DMS53 (cell line): ENCODE results near the gene UNC13C.
"Not testable (repeated sequence)": the region's sequence is repeated elsewhere in the genome, so short reads cannot be mapped to it uniquely, and the experiment has no call there.

ENCODE experiments used
- DNase-seq: peaks from one replicate; lab custom pipeline; 2025; lab: John Stamatoyannopoulos, UW

UNC13C gene

GRCh38 chr15:53978253-53978906 is at the start of gene UNC13C:
TSS of gene UNC13C (plus strand) at chr15:53978441. CDS start at chr15:54012904, 34,463 bp downstream.
- DNase-seq = peak; percentile 75

- no peak for DNase-seq
Observed at GRCh38 chr15:53936137-53936536, 42.1 kb upstream of the UNC13C start.

- DNase-seq = not testable (repeated sequence)
Observed at GRCh38 chr15:53937632-53938031, 40.6 kb upstream of the UNC13C start.

GRCh38 chr15:53950572-53950971 is 27.7 kb upstream of the UNC13C start:
- no peak for DNase-seq

GRCh38 chr15:53955396-53955795 is 22.8 kb upstream of the UNC13C start:
- DNase-seq = no peak

DNA sequence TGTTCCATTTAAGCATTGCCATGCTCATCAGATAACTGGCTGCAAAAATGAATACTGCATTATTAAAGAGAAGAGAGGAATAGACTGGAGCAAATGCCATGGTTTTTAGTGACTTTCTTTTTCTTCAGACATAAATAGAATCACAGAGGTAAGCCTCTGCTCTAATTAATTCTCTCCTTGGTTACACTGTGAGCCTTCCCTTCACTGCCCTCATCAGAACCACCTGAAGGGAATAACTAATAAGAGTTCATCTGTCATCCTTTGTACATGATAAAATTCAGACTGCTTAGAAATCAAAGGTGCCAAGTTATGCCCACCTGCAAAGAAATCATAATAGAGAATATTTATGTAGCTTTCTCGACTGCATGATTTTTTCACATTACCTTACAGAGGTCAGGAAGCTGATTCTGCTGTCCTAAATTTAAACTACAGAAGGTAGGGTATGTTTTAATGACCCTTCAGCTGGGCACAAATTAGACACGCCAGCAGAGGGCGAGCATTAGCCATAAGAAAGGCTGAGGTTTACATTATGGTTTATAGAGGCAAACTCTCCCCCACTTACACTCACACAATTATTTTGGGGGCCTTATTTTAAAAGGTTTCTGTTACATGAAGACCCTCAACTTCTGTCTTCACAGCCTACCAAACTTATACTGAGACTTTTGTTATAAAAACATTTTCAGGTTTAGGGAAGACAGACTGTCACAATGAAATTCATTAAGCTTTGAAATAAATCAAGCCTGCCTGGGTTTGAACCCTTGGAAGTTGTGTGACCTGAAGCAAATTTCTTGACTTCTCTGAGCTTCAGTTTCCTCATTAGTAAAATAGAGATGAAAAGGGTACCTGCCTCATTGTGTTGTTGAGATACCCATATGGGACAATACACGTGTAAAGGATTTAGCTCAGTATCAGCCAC is 15.3 kb upstream of the UNC13C start:
- peak; percentile 66 for DNase-seq

DNA sequence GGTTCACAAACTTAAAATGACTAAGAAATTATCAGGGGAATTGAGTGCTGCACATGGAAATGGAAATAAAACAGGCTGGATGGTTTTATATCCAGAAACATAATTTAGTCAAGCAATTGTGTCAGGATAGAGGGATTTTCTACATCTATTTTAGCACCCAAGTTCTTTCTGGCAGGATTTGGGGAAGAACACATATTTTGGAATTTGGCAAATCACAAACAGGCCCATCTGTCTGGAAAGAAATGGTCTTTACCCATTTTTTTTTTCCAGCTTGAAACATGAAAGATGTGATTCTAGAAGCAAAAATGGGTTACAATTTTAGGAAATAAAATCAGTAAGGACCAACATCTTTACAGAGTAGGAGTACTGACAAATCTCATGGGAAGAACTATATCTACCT is 14.4 kb upstream of the UNC13C start:
- no peak for DNase-seq

- DNase-seq = no peak
Observed at GRCh38 chr15:53974121-53974520, 4.1 kb upstream of the UNC13C start.

- peak; percentile 3 for DNase-seq
Observed at GRCh38 chr15:53974813-53975212, 3.4 kb upstream of the UNC13C start.

DNA sequence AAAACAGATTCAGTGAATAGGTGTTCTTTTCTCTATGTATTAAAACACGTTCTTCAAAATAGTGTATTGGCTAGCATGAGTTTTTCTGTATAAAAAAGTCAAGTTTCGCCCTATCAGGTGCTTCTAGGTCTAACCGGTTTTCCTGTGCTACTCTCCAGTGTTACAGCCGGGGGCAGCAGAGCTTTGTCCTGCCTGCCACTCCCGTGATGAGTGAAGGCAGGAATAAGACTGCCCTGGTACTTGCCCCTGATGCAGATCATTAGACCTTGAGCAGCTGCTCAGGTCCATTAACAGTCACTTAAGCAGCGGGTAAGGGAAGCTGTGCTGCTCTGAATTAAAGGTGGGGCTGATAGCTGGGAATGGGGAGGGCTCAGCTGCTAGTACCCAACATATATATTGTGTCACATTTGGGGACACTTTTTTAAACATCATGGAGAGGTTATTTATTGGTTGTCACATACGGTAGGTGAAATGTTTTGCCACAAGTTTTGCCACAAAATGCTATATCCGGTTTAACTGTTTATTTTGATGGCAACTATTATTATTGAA is 1.3 kb upstream of the UNC13C start:
- peak; percentile 84 for DNase-seq

DNA sequence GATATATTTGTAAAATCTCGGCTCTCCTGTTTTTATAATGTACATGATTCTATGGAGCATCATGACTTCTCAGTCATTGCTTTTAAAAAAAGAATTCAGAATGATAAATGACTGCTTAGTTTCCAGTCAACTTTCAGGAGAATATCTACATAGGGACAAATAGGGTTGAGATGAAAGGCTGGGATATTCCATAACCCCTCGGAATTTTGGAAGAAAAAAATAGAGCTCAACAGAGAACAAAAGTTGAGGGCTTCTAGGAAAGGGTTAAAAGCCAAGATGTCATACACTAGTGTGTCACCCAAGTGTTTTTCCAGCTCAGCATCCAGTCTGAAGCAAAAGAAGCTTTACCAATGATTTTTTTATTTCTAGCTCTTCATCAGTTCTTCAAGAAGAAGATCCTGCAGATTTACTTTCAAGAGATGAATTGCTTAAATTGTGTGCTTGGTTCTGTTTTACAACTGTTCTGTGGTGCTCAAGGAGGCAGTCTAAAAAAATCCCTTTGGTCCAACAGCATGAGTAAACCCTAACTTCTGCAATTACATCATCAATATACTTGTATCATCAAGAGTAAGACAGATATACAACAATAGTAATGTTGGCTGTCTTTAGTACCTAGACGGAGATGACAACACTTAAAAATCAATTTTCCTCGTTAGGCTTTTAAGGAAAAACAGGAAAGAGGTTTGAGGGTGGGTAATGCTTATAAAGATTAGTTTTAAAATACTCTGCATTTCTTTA is 979 bp downstream of the UNC13C start:
- DNase-seq = no peak

DNA sequence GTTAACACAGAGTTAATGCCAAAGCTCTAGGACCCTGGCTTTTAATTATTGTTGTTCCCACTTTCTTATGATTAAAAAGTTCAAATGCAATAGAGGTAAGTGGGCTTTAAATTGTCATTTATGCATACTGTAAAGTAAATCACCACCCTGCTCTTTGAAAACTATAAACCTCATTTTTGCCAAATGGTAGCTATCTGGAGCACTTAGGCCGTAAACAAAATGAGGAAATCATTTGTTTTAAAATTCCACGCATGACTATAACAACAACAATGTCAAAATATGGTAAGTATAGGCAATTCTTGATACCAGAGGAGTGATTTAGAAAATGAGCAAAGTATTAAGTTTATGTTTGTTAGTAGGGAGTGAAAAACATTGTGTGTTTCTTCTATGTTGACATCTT is 1.8 kb downstream of the UNC13C start:
- DNase-seq = no peak

DNA sequence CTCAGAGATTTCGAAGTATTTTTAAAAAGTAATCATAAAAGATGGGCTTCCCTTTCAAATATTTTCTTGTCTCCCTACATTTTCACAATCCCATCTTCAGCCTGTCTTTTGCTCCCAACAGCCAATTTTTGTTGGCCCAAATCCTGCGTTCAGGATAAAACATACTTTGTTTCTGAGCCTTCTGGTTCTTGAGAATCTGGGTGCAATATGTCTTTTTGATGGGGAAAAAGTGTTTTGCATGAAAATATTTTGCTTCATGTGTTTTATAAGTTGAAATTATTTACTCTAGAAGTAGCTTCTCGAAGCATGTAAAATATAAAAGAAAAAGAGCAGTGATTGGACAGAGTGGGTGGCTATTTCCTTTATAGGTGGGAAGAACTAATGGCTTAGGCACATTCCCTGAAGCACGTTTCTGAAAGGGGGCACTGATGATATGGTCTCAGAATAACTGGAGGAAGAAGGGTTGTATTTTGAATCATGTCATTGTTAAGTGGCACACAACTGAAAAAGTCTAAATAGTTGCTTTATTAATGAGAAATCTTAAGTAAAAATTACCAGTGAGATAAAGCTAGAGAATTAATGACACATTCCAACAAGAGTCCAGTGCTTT is 3.9 kb downstream of the UNC13C start:
- DNase-seq = no peak

DNA sequence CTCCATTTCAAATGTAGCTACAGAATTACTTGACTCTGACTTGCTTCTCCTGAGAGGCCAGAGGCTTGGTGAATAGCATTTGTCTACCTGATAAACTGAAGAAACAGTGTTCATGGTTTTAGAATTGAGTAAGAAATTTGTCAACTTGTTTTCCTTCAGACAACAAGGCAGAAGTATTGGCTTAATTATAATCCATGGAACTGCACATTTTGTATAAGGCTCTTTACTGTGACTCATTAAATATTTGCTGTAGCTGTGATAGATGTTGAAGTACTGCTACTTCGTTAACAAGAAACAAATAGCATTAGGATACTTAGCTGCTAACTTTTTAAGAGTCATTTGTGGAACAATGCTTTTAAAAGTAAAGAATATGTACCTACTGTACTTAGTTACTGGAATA is 4.6 kb downstream of the UNC13C start:
- DNase-seq = no peak

DNA sequence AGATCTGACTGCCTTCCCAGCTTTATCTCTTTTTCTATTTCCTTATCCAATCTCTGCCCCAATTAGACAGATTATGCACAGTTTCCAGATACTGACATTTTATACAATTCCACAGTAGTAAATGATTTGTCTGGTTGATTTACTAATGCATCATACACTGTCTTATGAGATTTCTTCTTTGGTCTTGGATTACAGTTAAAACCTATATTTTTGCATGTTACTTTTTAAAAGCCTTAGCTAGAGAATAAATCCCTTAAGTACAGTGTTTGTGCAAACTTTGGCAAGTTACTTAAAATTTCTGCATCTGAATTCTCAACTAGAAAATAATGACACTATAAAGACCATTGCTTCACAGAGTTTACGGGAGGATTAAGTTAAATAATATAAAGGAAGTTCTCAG is 6.0 kb downstream of the UNC13C start:
- no peak for DNase-seq

GRCh38 chr15:53985562-53985961 is 7.3 kb downstream of the UNC13C start:
- no peak for DNase-seq

GRCh38 chr15:53987480-53987879 is 9.2 kb downstream of the UNC13C start:
- no peak for DNase-seq

GRCh38 chr15:54007256-54007655 is 29.0 kb downstream of the UNC13C start:
- DNase-seq = no peak

DNA sequence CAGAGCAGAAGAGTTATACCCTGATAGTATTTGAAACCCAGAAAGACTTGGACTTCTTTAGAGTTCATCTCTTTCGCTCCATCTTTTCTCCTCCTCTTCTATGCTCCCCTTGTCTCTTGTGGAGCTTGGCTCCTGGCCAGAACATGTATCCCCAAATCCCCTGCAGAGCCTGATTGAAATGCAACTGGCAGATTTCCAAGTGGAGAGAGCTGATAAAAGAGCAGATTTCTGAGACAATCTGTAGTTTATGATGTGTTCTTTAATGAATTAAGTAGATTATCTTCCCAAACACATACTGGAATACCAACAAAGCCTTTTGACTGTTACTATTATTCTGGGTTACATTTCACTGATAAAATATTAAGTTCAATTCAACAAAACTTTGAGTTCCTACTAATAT is 33.4 kb downstream of the UNC13C start:
- DNase-seq = no peak

- DNase-seq = no peak
Observed at GRCh38 chr15:54014067-54014655, 35.9 kb downstream of the UNC13C start.

DNA sequence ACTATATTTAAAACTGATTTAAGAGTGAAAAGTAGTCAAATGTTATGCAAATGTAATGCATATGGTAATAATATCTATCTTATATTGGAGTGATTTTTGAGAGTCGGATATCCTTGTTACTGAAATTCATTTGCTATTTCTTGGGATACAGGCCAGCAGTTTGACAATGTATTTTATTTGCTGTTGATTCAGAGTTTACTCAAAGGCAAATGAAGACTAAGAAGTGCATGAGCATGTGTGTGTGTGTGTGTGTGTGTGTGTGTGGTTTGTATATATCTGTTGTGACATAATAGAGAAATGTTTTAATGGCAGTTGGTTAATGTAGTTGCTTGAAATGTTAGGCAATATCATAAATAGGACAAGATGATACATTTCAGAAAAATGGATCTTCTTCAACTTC is 39.0 kb downstream of the UNC13C start:
- DNase-seq = no peak

- DNase-seq = peak; percentile 9
Observed at GRCh38 chr15:54017959-54018358, 39.7 kb downstream of the UNC13C start.
